Fibroblast of mammary gland (primary cell): ENCODE results near the gene PACS2.

ENCODE experiments used
- DNase-seq: peaks from one replicate; pipeline ENCODE4 v3.0.0-alpha.2; 2010; ENCODE audit warnings: low read depth
- H3K4me3 ChIP-seq: 2 replicates; pipeline ENCODE4 v1.5.1; 2011; ENCODE audit warnings: low read depth, mild to moderate bottlenecking, low read length, moderate library complexity; ENCODE audit not compliant: control insufficient read depth
- TF ChIP-seq, protein P1 (sequence below): conservative IDR thresholded peaks from 2 replicates; pipeline ENCODE4 v1.5.1; 2011; ENCODE audit warnings: low read depth, low read length, inconsistent platforms; ENCODE audit not compliant: control insufficient read depth, insufficient read depth

PACS2 gene

GRCh38 chr14:105388976-105389375 is 74.4 kb downstream of the PACS2 start:
- no peak for DNase-seq
- TF ChIP-seq, protein P1, sequence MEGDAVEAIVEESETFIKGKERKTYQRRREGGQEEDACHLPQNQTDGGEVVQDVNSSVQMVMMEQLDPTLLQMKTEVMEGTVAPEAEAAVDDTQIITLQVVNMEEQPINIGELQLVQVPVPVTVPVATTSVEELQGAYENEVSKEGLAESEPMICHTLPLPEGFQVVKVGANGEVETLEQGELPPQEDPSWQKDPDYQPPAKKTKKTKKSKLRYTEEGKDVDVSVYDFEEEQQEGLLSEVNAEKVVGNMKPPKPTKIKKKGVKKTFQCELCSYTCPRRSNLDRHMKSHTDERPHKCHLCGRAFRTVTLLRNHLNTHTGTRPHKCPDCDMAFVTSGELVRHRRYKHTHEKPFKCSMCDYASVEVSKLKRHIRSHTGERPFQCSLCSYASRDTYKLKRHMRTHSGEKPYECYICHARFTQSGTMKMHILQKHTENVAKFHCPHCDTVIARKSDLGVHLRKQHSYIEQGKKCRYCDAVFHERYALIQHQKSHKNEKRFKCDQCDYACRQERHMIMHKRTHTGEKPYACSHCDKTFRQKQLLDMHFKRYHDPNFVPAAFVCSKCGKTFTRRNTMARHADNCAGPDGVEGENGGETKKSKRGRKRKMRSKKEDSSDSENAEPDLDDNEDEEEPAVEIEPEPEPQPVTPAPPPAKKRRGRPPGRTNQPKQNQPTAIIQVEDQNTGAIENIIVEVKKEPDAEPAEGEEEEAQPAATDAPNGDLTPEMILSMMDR: no peak
- no peak overlapping the region for H3K4me3 ChIP-seq

- TF ChIP-seq, protein P1: no peak
- no peak for DNase-seq
- H3K4me3 ChIP-seq: no peak overlapping the region
Observed at GRCh38 chr14:105389534-105389933, 75.0 kb downstream of the PACS2 start.

GRCh38 chr14:105389976-105390848 is 75.7 kb downstream of the PACS2 start:
- H3K4me3 ChIP-seq: no peak overlapping the region
- TF ChIP-seq, protein P1: no peak
- DNase-seq: no peak

GRCh38 chr14:105390849-105391500 is 76.4 kb downstream of the PACS2 start:
- H3K4me3 ChIP-seq: no peak overlapping the region
- TF ChIP-seq, protein P1: no peak
- DNase-seq: no peak

GRCh38 chr14:105391541-105391940 is 77.0 kb downstream of the PACS2 start:
- DNase-seq: no peak
- no peak overlapping the region for H3K4me3 ChIP-seq
- TF ChIP-seq, protein P1: no peak

DNA sequence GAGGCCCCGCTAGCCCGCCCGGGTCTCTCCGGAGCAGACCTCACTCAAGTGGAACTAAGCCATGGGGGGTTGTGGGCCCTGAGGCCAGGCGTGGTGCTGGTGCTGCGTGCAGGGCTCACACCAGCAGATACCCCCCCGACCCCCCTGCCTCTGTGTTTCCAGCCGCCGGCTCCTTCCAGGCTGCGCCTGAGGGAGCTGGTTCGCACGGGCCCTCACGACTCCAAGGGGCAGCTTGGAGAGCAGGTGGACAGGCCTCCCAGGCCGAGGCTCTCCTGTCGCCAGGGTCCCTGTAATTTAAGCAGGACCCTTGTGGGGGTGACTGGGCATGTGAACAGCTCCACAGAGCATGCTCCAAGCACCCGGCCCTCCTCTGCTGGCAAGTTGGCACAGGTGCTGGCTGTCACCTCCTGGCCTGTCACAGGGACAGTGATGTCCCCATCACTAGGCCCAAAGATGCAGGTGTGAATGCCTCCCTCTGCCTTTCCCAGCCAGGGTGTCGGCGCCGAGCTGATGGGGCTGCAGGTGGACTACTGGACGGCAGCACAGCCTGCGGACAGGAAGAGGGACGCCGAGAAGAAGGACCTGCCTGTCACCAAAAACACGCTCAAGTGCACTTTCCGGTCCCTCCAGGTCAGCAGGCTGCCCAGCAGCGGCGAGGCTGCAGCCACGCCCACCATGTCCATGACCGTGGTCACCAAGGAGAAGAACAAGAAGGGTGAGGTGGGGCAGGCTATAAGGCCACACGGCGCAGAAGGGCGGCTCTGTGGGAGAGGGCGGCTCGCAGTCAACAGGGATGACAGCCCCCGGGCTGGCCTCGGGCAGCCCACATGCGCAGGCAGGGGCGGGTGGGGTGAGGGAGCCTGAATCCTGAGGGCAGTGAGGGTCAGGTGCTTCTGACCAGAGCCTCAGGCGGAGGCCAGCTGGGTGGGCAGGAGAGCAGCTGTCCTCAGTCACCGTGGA is 77.9 kb downstream of the PACS2 start:
- H3K4me3 ChIP-seq: no peak overlapping the region
- TF ChIP-seq, protein P1: no peak

More for the DNA sequence above, 77.9 kb downstream of the PACS2 start:
- DNase-seq: no peak
